RWPE1 (cell line): Measurements from ENCODE around the gene TRIM15.

Experiments used
- CTCF ChIA-PET: fragments of 350-600 bp; sonication (Branson Sonifier 250); formaldehyde crosslinking; extraction: SDS; loops from one replicate; lab custom pipeline; 2021; lab: Yijun Ruan, JAX
- POLR2A ChIA-PET: fragments of 400-600 bp; formaldehyde crosslinking; extraction: SDS; loops from one replicate; lab custom pipeline; 2020; ENCODE audit warnings: antibody characterized with exemption; ENCODE audit not compliant: low non-redundant PET; lab: Yijun Ruan, JAX
- DNase-seq: peaks from one replicate; pipeline ENCODE4 v3.0.0; 2012; ENCODE audit warnings: low spot score
- H3K27ac ChIP-seq: fragments of 450-650 bp; 2 replicates; pipeline ENCODE4 v1.5.1; 2017
- CTCF ChIP-seq: fragments of 450-650 bp; conservative IDR thresholded peaks from 2 replicates; pipeline ENCODE4 v1.5.1; 2017; ENCODE audit warnings: low read depth, mild to moderate bottlenecking

Gene TRIM15

GRCh38 chr6:30127238-30128093, 35.9 kb upstream of the TRIM15 start:
- DNase-seq: no peak
- H3K27ac ChIP-seq: no peak overlapping the region
- CTCF ChIA-PET: interaction anchor here (0.6 to 1.5 kb wide), 2 partner anchors 24 to 747 kb away, joined by 5 read pairs; no protein-coding TSS in a partner anchor
- TF ChIP-seq CTCF: no peak
- POLR2A ChIA-PET: no interaction called here

GRCh38 chr6:30129265-30130178, 33.8 kb upstream of the TRIM15 start:
- POLR2A ChIA-PET: no interaction called here
- no peak overlapping the region for H3K27ac ChIP-seq
- TF ChIP-seq CTCF: no peak
- CTCF ChIA-PET: interaction anchor here (1.0 to 1.9 kb wide), 3 partner anchors 11 to 55 kb away, joined by 5 to 9 read pairs (median 8); no protein-coding TSS in a partner anchor
- no peak for DNase-seq

GRCh38 chr6:30130179-30130679, 33.1 kb upstream of the TRIM15 start:
- ChIA-PET CTCF (interaction anchor here (0.6 to 2.0 kb wide), 13 partner anchors 8 to 282 kb away, joined by 3 to 32 read pairs (median 6); partner anchors contain the start of gene RNF39), POLR2A (no interaction called here)
- H3K27ac ChIP-seq: no peak overlapping the region
- no peak for DNase-seq
- no peak for TF ChIP-seq CTCF

GRCh38 chr6:30130887-30131862, 32.2 kb upstream of the TRIM15 start:
- DNase-seq: peak; percentile 84
- POLR2A ChIA-PET: interaction anchor here (0.7 kb wide), 1 partner anchor 29 kb away, joined by 4 read pairs; no protein-coding TSS in a partner anchor
- CTCF ChIA-PET: interaction anchor here (0.5 to 2.0 kb wide), 26 partner anchors 9 to 423 kb away, joined by 3 to 32 read pairs (median 4); partner anchors contain the start of genes RNF39 and TRIM15
- peak; percentile 97 for TF ChIP-seq CTCF
- H3K27ac ChIP-seq: no peak overlapping the region

- ChIA-PET POLR2A (no interaction called here), CTCF (interaction anchor here (0.8 to 2.0 kb wide), 8 partner anchors 9 to 424 kb away, joined by 3 to 8 read pairs (median 4); partner anchors contain the start of gene TRIM15)
- TF ChIP-seq CTCF: no peak
- DNase-seq: no peak
- H3K27ac ChIP-seq: no peak overlapping the region
These were observed 31.3 kb upstream of the TRIM15 start for GRCh38 chr6:30131947-30132497.
